AG04450 (cell line): ENCODE measurements around the gene LIN54. TPM values are rescaled to one million over a fixed set of nuclear protein-coding genes. Genes with fewer than 3 reads are reported as not detected.
A peak's percentile ranks its signal among the peaks of the same experiment; 100 is the strongest.

ENCODE experiments used
- CTCF ChIA-PET: fragments of 300-600, 350-600 bp; formaldehyde crosslinking; extraction: SDS; loops from one replicate; lab custom pipeline; 2022; ENCODE audit warnings: antibody characterized with exemption, inconsistent platforms; lab: Charles Lee
- POLR2A ChIA-PET: fragments of 350-600 bp; formaldehyde crosslinking; extraction: SDS; loops from one replicate; lab custom pipeline; 2021; ENCODE audit warnings: antibody characterized with exemption, inconsistent platforms; lab: Yijun Ruan, JAX
- DNase-seq: peaks from one replicate; pipeline ENCODE4 v3.0.0-alpha.2; 2011; ENCODE audit warnings: low read depth, low spot score
- H3K27ac ChIP-seq: one replicate; pipeline ENCODE4 v1.5.1; 2012; ENCODE audit warnings: low read depth, low read length, control low read depth
- H3K27me3 ChIP-seq: one replicate; pipeline ENCODE4 v1.6.0; 2012; ENCODE audit warnings: low read length; ENCODE audit not compliant: control insufficient read depth, insufficient read depth
- H3K4me3 ChIP-seq: 2 replicates; pipeline ENCODE4 v1.5.1; 2011; ENCODE audit warnings: mild to moderate bottlenecking, low read depth, low read length, control low read depth
- H3K9me3 ChIP-seq: 2 replicates; pipeline ENCODE4 v1.5.1; 2012; ENCODE audit warnings: low read length; ENCODE audit not compliant: control insufficient read depth, insufficient read depth
- polyA plus RNA-seq: library from polyadenylated mRNA; depleted of rRNA; stranded (reverse); fragments of >200 nt; gene quantifications from 2 replicates; pipeline ENCODE4 v1.2.3, GENCODE V29; 2011; rRNA removed
- small RNA-seq: library from RNA; depleted of rRNA; stranded (forward); fragments of <200 nt; gene quantifications from one replicate; pipeline ENCODE3, GENCODE V24; 2012; ENCODE audit warnings: low read depth; ENCODE audit not compliant: insufficient read length
- TF ChIP-seq, protein P1 (sequence below): IDR thresholded peaks from 2 replicates; pipeline ENCODE4 v1.5.1; 2011; ENCODE audit warnings: low read depth, low read length, control low read depth, inconsistent platforms

LIN54 gene
- polyA plus RNA-seq, 1 experiment, result 13.9 TPM

DNA sequence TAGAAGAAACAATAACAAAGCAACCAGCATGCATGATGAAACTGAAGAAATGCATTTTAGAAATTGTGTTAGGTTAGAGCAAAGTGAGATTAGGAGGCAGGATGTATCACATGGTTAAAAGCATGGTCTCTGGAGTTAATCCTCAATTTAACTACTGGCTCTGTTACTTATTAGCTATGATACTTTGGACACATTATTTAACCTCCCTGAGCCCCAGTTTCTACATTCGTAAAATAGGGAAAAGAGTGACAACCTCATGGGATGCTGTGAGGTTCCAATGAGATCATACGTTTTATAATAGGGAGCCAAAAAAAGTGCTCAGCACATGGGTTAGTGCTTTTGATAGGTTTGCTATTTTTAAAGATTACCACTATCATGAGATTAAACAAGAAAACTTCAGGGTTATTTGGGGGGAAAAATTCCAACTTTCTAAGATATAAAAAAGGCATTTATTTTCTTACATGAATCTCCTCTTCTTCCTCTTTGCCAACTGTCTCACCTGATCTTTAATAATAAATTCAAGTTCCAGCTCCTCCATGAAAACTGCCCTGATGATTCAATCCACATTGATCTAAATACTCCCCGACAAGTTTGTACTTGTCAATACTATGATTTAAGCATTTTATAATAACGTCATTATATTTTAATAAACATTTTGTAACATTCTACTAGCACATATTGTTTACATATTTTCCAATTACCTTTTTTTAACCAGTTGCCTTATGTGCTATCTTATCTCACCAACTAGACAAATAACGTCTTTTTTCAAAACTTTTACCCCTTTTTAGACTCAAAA lies 124.3 kb downstream of the LIN54 start:
- Histone ChIP-seq H3K9me3 (peaks cover 2% of the 10 kb centered on the region; the same call in 1 of the 2 replicates), H3K27ac (no peak overlapping the region), H3K27me3 (no peaks in the 10 kb centered on the region), H3K4me3 (peak overlapping the region; percentile 48)
- DNase-seq, result no peak
- ChIA-PET POLR2A (no interaction called here), CTCF (interaction anchor here (1.1 kb wide), 1 partner anchor 44 kb away, joined by 3 read pairs; no protein-coding TSS in a partner anchor)
- TF ChIP-seq, protein P1, sequence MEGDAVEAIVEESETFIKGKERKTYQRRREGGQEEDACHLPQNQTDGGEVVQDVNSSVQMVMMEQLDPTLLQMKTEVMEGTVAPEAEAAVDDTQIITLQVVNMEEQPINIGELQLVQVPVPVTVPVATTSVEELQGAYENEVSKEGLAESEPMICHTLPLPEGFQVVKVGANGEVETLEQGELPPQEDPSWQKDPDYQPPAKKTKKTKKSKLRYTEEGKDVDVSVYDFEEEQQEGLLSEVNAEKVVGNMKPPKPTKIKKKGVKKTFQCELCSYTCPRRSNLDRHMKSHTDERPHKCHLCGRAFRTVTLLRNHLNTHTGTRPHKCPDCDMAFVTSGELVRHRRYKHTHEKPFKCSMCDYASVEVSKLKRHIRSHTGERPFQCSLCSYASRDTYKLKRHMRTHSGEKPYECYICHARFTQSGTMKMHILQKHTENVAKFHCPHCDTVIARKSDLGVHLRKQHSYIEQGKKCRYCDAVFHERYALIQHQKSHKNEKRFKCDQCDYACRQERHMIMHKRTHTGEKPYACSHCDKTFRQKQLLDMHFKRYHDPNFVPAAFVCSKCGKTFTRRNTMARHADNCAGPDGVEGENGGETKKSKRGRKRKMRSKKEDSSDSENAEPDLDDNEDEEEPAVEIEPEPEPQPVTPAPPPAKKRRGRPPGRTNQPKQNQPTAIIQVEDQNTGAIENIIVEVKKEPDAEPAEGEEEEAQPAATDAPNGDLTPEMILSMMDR, result no peak

DNA sequence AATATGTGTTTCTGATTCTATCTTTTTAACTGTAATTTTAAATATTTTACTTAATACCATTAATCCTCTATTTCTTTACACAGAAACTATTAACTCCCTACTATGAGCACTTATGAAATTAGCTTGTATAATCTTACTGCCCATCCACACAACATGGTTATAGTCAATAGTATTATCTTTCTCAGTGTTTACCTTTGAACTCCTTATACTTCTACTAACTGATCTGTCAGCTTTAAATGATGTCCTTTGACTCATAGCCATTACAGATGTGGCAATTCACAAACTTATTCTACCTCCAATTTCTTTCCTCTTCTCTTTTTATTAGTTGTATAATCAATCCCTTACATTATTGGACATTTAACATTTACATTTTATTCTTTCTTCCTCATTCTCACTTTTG lies 125.2 kb downstream of the LIN54 start:
- peaks cover 2% of the 10 kb centered on the region; the same call in 1 of the 2 replicates for H3K9me3 ChIP-seq
- no peaks in the 10 kb centered on the region for H3K27me3 ChIP-seq
- no peak for DNase-seq
- no peak overlapping the region for H3K4me3 ChIP-seq
- ChIA-PET POLR2A (no interaction called here), CTCF (interaction anchor here (0.5 to 1.5 kb wide), 3 partner anchors 33 to 423 kb away, joined by 3 read pairs; no protein-coding TSS in a partner anchor)
- H3K27ac ChIP-seq, result no peak overlapping the region
- TF ChIP-seq, protein P1, result no peak

Small RNA genes lying within 50 kb of the gene (small RNA-seq; reads per million reads assigned to genes)
- not detected for gene RF00019
- gene RNU6-615P, result not detected

Other genes starting within 250 kb of the LIN54 start
- 11.9 and 13.1 TPM in 2 replicates for gene SCD5, start 212.0 kb downstream of the LIN54 start, polyA plus RNA-seq
- gene SEC31A, start 119.7 kb downstream of the LIN54 start, polyA plus RNA-seq, result 383 and 436 TPM in 2 replicates
- 2.2 and 3.2 TPM in 2 replicates for gene THAP9, start 110.1 kb downstream of the LIN54 start, polyA plus RNA-seq
- gene COPS4, start 24.4 kb upstream of the LIN54 start, polyA plus RNA-seq, result 59.0 and 78.4 TPM in 2 replicates
- gene PLAC8, start 103.9 kb upstream of the LIN54 start, polyA plus RNA-seq, result 0.11 and 0.33 TPM in 2 replicates